GM18519 (cell line): ENCODE measurements around the gene REN.

ENCODE experiments used
- ATAC-seq: cut with Tn5 transposase; IDR thresholded peaks from one replicate; pipeline ENCODE4 v1.9.1; 2021; ENCODE audit warnings: mild to moderate bottlenecking, moderate library complexity; ENCODE audit not compliant: unreplicated experiment, low FRiP score

The REN gene

DNA sequence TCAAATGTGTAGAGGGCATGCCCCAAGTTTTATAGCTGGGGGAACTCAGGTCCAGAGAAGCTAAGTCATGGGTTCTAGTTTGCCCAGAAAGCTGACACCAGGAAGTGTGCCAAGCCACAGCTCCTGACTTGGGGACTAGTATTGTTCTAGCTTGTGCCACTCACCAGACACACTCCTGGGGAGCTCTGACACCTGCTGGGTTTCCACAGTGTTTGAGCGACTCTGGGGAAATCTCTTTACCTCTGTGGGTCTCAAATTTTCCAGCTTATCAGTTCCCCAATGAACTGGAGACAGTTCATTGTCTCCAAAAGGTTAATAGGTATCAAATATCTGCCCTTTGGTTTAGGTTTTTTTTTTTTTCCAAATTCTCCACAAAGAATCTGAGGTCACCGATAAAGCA is 25.9 kb upstream of the REN start:
- no peak for ATAC-seq

DNA sequence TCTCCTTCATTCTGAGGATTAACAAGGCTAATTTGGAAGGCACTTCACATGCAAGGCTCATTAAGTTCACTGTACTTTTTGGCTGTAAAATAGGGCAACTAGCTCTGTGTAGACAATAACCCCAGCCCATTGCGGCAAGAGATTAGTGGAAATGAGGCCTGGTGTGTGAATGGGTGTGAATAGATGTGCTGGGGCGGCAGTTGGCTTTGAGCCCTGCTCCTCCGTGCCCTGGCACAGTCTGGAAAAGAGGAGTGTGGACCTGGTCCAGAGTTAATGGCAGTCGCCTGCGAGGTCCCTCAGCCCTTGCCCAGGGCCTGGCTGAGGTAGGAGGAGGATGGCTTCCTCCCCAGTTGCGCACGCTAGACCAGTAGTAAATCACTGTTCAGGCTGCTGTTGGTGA is 25.3 kb upstream of the REN start:
- ATAC-seq, result no peak

DNA sequence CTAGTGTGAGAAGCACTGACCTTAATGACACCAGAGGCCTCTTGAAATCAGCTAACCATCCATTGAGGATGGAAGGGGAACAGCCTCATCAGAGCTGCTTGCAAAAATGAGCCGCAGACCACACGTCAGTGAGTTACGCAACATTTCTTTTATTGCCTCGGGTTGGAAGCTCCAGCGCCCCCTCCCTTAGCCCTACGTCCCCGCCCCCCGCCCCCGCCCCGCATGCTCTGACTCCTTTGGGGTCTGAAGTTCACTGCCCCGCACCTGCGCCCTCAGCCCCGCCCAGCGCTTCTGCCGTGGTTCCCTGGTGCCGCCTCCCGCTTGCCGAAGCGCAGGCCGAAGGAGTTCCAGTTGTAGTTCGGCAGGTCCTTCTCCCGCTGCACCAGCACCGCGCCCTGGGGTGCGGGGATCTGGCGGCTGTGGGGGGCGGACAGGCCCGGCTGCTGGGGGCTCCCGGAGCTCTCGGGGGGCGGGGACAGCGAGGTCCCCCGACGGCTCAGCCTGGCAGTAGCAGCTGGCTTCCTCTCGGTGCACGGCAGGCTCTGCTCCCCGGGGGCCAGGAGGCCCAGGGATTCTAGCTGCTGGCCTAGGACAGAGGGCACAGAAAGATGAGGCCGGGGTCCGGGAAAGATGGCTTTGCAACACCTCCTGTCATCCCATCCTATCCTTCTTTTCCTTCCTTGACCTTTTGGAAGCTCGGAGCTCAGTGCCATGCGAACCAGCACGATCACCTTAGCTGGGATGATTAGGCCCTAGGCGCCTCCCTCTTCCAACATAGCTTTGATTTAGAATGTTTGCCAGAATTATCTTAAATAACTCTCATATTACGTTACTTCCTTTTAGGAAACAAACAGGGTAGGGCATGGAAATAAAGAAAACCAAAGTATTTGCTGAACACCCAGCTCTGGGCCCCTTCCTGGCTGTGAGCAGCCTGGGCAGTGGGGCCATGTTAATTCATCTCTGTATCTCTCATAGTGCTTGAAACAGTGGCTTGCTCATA is 24.4 kb upstream of the REN start:
- no peak for ATAC-seq

DNA sequence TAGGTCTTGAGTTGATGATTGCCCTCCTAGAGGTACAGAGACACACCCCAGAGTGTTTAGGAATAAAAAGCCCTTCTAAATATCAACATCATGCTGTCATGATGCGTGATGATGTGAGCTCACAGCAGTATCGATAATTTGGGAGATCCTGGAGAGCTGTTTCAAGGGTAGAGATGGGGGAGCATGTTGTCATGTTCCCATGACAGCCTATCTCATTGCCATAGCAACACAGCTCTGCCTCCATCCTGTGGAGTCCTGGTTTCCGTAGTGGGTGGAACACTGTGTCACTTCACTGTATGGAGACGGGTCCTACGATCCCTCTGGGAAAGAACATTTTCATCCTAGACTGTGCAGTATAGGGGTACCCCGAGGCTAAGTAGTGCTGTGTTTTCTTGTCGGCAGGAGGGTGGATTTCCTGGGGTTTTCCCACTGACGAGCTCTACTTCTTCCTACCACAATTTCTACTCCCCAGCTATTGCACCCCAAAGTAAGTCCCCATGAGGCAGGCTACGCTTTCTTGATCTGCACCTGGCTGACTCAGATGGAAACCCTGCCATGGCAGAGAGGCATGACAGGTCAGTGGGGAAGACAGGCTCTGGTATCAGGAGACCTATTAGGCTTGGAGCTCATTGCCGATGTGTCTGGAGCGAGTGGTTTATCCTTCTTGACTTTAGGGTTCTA is 23.0 kb upstream of the REN start:
- no peak for ATAC-seq

DNA sequence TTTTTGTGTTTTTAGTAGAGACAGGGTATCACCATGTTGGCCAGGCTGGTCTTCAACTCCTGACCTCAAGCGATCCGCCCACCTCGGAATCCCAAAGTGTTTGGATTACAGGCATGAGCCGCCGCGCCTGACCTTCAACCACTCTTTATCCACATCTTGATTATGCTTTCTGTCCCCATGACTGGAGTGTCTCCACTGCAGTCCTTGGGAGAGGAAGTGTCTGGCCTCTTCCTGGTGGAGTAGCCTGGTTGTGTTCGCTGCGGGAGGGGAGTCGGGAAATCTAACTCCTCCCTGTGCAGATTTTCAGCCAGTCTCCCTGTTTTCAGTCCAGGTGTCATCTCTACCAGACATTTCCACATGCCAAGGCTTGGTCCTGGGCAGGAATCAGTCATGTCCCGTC is 20.5 kb upstream of the REN start:
- no peak for ATAC-seq

DNA sequence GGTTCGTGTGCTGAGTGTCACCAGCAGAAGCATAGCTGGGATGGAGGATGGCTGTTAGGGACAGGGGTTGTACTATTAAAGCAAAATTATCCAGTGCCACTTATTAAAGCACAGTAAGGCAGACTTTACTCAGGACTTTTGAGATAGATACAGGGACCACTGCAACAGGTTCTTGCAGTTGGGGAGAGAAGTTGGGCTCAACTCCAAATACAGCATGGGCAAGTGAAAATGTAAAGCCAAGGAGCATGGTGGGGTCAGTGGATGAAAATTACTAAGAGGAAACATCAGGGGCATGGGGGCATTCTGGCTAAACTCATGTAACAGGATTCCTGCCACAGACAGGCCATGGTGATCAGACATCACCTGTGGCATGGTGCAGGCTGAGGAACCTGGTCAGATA is 15.0 kb upstream of the REN start:
- ATAC-seq, result no peak

DNA sequence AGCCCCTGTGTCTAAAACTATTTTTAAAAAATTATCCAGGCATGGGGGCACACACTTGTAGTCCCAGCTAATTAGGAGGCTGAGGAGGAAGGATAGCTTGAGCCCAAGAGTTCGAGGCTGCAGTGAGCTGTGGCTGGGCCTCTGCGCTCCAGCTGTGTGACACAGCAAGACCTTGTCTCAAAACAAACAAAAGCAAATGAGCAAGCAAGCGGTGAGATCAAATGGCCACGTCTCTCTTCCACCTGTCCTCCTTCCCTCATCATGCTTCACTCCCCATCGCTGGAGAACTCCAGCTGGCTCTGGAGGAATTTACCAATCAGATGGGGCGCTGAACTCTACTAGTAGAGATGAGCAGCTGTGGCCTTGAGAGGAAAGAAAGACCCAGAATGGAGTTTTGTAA is 14.0 kb upstream of the REN start:
- no peak for ATAC-seq

DNA sequence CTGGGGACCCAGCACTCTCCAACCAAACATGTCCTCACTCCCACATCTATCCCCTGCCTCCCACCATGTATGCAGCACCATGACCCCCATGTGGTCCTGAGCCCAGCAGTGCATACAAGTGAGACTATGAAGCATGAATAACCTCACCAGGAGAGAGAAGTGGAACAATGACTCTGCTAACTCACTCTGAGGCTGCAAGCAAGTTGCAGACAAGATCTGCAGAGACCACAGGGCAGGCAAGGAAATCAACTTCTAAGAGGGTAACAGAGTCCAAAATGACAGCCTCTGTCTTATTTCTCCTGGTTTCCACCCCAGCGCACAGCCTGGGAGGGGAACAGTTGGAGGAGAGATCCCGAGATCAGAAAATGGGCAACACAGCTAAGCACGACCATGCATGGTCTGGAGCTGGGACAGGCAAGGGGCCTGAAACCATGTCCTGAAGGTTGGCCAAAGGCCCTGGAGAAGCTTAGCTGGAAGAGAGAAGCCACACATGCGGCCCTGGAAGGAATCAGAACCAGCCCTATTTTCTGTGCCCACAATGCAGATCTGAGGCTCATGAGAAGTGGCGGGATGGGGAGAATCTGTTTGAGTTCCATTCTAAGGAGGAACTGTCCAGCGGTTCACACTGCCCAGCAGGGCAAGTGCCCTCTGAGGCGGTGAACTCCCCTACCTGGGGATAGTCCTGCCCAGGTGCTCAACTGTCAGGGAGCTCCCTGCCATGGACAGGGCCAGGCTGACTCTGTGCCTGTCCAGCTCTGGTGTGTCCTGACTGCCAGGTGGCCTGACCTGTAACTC is 12.5 kb upstream of the REN start:
- no peak for ATAC-seq

DNA sequence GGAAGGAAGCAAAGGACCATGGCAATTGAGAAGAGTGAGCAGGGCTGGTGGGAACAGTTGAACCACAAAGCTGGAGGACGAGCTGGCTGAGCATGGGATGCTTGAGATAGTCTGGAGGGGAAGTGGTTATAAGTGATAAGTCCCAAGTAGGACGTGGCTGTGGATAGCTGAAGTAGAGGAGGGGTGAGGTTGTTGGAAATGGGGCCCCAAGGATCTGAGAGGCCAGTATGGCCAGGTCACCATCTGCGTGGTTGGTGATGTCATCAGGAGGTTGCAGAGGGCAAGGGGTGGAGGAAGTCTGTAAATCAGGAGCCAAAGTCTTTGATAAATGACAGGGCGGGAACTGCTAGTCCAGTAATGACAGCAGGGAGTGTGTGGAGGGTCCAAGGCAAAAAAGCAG is 11.0 kb upstream of the REN start:
- ATAC-seq, result no peak

DNA sequence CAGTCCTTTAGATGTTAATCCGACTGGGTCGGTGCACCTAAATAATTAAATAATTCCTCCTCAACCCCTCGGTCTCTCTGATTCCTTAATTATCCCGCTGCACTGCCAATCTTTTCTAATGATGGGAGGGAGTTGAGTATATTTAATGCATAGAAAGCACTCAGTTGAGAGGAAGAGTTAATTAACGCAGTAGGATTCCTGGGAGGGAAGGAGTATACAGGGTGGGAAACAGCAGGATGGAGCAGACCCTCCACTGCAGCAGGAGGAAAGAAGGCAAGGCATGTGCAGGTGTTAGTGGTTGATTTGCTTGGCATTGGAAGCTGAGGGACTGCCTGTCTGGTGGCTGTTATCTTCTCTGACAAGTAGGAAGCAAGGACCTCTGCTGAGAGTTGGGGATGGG is 9.9 kb upstream of the REN start:
- ATAC-seq, result no peak

DNA sequence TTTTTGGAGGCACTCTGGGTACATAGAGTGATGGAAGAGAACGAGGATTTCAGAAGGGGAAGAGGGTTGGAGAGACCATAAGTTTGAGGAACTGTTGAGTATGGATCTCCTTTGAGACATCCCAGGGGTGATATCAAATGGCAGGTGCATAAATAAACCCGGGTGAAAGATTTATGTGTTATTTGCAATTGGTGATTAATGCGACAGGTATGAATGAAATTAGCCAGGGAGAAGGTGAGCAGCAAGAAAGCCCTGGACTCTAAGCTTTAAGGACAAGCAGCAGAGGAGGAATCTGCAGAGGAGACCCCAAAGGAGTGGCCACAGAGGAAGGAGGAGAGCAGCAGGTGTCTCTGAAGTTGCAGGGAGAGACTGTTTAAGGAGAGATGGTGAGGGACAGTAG is 8.8 kb upstream of the REN start:
- ATAC-seq, result no peak

DNA sequence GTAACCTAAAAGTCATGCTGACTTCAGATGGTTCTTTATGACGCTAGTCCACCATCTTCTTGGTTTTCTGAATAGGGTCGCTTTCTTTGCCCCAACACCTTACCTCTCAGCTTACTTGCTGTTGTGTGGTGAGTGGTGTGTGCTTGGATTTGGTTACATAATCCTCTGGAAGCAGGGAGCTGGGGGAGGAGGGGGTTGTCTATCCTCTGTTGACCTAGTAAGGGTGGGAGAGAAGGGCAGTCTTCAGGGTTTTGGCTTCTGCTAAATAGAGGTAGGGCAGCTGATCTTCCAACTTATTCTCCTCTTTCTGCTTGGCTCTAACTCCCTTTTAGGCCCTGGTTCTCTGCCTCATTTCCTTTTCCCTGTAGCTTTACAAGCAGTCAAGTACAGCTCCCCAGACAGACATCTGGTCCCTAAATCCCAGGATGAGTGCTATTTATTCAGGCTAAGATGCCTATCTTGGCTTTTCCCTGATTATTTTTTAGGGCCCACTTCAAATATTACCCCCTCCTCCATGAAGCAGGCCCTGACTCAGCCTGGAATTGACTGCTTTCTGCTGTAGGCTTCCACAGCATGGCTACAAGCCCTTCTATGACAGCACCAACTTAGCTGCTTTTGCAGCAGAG is 6.4 kb upstream of the REN start:
- ATAC-seq, result no peak

DNA sequence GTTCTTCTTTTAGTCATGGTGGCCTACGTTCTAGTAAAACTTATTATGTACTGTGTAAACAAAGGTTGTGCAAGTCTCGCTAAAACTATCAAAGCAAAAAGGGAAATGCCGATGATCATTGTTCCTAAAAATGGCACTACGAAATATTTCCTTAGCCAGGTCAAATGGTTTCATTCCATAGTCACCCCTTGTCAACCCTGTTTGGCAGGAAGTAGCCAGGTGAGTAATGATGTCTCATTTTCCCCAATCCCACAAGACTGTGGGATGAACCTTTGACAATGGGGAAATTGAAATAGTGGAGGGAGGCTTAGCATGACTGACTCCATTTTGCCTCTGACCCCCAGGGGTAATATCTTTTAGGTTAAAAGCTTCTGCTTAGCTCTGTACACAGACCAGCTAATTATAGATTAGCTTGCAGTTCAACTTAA is 5.6 kb upstream of the REN start:
- ATAC-seq, result no peak

DNA sequence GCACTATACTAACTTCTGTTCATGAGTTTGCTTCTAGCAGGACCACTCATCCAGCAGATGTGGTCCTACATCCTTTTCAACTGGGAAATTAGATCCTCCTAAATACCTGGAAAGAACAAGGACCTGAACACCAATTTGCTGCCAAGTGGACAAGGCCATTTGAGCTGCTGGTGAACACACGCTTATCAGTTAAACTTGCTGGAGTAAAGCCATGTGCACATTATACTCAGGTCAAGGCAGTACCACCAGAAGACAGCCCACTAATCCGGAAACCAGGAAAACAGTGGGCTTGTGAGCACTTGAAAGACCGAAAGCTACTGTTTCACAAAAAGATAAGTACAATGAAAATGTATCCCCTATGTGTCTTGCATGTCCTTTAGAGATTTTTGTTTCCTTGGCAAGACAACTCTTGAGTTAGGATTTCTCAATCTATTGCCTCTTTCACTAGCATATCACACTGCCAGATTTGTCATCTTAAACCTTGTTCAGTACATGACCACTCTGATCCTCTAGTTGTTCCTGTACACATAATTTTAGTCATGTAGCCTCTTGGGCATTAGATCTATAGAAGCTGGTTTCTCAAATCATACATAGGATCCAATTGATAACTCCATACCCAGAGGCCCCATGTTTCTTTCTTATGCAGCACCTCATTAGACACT is 4.5 kb upstream of the REN start:
- ATAC-seq, result no peak

DNA sequence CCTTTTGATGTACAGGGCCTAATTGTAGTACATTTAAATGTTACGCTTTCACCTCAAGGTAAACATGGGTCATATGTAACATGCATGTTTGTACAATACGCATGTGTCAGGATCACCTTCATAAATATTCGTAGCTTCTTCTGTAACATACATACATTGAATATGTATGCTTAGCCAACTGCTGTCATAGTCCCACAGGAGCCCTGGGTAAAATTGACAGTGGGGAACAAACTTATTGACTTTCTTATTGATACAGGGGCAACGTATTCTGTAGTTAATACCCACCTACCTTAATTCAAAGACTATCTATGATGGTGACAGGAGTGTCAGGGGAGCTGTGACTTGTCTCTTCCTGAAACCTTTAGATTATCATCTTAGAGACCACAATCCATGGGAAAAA is 3.7 kb upstream of the REN start:
- ATAC-seq, result no peak

DNA sequence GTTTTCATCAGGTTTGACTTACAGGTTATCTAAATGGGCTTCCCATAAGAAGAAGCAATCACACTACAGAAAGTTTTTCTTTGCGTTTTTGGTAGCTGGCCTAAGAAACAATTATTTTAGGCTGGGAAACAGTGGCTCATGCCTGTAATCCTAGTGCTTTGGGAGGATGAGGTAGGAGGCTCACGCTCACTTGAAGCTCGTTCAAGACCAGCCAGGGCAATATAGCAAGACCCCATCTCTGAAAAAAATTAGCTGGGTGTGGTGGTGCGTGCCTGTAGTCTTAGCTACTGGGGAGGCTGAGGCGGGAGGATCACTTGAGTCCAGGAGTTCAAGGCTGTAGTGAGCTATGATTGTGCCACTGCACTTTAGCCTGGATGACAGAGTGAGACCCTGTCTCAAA is 1.6 kb upstream of the REN start:
- no peak for ATAC-seq

DNA sequence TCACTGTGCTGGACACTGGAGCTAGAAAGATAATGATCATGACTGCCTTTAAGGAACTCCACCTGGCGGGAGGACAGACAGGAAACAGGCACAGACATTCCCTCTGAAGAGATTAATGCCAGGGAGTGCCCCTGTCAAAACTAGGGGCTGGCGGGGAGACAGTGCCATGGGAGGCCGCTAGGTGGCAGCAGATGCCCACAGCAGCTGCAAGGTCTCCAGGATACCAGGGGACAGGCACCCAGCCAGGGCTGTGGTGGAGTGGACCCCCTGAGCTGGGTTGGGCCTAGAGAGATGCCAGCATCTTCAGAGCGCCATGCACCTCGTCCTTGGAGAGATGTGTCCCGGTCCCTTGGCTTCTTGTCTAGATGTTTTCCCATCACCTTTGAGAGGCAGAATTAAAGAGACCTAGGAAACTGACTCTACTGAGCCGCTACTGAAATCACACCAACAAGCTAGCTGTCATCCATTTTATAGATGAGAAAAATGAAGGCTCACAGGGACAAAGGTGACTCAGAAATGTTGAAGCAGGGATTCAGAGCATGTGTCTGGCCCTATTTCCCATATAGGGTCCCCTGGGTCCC is 3.6 kb downstream of the REN start:
- ATAC-seq, result no peak

DNA sequence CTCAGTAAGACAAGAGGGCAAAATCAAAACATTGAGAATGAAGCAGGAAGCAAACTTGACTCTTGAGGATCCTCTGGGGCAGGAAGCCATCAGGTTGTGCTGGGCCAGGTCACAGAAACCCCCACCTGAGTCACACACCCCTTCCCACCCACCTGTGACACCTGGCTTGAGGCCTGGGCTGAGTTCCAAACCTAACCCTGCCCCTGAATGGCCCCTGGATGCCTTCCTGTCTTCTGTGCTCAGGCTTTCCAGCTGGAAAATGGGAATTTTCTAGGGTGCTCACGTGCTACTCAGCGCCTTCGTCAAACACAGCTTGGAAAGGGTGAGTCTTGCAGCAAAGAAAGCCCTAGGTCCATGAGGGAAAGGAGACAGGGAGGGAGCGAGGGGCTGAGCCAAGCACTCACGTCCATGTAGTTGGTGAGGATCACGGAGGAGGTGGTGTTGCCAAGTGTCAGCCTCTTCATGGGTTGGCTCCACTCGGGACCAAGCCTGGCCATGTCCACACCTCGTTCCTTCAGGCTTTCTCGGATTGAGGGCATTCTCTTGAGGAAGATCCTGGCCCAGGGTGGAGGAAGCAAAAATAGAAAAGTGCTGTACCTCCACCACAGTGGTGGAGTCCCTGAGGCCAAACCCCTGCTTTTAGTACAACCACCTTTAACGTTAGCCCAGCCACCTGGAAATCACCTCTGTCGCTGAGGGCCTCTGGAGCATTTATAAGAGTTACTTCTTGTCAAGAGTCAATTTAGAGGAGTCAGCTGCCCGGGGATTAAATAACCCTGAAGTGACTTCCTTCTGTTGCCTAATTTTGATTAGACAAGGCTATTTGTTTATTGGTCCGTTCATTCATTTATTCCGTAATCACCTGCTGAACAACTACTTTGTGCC is 4.3 kb downstream of the REN start:
- no peak for ATAC-seq

DNA sequence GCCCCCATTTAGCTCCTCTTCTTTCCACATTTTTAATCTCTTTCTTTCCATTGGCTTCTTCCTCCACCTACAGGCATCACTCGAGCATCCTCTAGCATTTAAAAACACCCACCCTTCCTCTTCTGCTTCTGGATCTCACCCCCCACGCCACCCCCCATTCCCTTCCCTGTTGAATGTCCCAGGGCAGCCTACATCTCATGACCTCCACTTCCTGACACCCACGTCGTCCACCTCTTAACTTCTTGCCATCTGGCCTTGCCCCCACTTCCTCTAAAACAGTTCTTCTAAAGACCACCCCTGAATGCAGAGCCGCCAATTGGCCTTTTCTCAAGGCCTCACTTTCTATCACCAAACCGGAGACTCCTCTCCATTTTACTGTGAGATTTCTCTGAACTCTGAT is 8.2 kb downstream of the REN start:
- no peak for ATAC-seq
